ENCODE measurements around the gene SPRED2.

SPRED2 gene

GRCh38 chr2:65277118-65277517, 155.3 kb downstream of the SPRED2 start:
- no peak for DNase-seq (ENCODE audit: low read depth)

GRCh38 chr2:65276609-65277008, 155.8 kb downstream of the SPRED2 start:
- DNase-seq (ENCODE audit: low read depth) = no peak

- DNase-seq (ENCODE audit: low read depth) = no peak
Measured at GRCh38 chr2:65275141-65275915, 157.1 kb downstream of the SPRED2 start.

- DNase-seq (ENCODE audit: low read depth) = no peak
Measured at GRCh38 chr2:65273344-65273743, 159.1 kb downstream of the SPRED2 start.

- DNase-seq (ENCODE audit: low read depth) = no peak
Measured at GRCh38 chr2:65268957-65269356, 163.4 kb downstream of the SPRED2 start.

- DNase-seq (ENCODE audit: low read depth) = no peak
Measured at GRCh38 chr2:65267008-65267407, 165.4 kb downstream of the SPRED2 start.

GRCh38 chr2:65265671-65266045, 166.7 kb downstream of the SPRED2 start:
- no peak for DNase-seq (ENCODE audit: low read depth)

GRCh38 chr2:65264821-65265670, 167.4 kb downstream of the SPRED2 start:
- no peak for DNase-seq (ENCODE audit: low read depth)

GRCh38 chr2:65263986-65264385, 168.4 kb downstream of the SPRED2 start:
- no peak for DNase-seq (ENCODE audit: low read depth)

- no peak for DNase-seq (ENCODE audit: low read depth)
Measured at GRCh38 chr2:65263262-65263661, 169.1 kb downstream of the SPRED2 start.

GRCh38 chr2:65261676-65262075, 170.7 kb downstream of the SPRED2 start:
- DNase-seq (ENCODE audit: low read depth) = no peak
